PC-9 (cell line): Measurements from ENCODE around the gene UVSSA.

Experiments used
- EZH2 ChIP-seq: fragments of 200-600 bp; sonication (generic); IDR thresholded peaks from 2 replicates; pipeline ENCODE4 v1.8.0; 2017; ENCODE audit warnings: antibody characterized with exemption, low read depth
- TF ChIP-seq, protein P1 (sequence below): fragments of 200-600 bp; sonication (generic); conservative IDR thresholded peaks from 2 replicates; pipeline ENCODE4 v1.6.1; 2017; ENCODE audit warnings: mixed run types, antibody characterized with exemption, mild to moderate bottlenecking, moderate library complexity

DNA sequence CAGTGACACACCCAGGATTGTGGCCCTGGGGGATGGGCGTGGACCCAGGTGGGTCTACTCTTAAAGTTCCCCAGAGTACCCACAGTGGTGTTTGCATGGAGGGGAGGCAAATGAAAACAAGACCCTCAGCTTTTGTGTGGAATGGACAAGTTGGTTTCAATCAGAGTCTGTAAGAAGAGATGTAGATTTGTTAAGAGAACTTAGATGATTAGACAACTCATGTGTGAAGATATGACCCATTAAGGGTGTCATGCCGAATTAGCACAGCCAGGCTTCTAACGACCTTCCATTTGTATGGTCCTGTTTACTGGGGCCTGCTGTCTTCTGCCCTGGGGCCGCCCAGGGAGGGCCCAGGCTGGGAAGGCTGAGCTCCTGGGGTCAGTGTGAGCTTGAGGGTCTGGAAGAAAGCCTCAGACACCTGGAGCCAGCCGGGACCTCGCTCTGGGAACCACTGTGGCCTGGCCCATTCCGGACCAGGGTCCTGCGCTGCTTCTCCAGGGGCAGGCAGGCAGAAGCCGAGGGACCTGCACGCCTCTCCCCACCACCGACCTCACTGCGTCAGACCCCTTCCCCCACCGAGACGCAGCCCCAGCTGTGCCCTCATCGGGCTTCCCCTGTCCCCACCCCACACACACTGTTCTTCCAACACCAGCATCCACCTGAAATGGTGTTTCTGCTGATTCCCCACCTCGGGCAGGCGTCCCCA is 20.4 kb downstream of the UVSSA start:
- TF ChIP-seq, protein P1, sequence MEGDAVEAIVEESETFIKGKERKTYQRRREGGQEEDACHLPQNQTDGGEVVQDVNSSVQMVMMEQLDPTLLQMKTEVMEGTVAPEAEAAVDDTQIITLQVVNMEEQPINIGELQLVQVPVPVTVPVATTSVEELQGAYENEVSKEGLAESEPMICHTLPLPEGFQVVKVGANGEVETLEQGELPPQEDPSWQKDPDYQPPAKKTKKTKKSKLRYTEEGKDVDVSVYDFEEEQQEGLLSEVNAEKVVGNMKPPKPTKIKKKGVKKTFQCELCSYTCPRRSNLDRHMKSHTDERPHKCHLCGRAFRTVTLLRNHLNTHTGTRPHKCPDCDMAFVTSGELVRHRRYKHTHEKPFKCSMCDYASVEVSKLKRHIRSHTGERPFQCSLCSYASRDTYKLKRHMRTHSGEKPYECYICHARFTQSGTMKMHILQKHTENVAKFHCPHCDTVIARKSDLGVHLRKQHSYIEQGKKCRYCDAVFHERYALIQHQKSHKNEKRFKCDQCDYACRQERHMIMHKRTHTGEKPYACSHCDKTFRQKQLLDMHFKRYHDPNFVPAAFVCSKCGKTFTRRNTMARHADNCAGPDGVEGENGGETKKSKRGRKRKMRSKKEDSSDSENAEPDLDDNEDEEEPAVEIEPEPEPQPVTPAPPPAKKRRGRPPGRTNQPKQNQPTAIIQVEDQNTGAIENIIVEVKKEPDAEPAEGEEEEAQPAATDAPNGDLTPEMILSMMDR, result no peak
- TF ChIP-seq EZH2, result no peak
